ENCODE results near the gene SC5D. TPM values are rescaled to one million over a fixed set of nuclear protein-coding genes. Genes with fewer than 3 reads are reported as not detected.

SC5D gene
- total RNA-seq, 1 experiment from 2014 or later, result 38.4 TPM

DNA sequence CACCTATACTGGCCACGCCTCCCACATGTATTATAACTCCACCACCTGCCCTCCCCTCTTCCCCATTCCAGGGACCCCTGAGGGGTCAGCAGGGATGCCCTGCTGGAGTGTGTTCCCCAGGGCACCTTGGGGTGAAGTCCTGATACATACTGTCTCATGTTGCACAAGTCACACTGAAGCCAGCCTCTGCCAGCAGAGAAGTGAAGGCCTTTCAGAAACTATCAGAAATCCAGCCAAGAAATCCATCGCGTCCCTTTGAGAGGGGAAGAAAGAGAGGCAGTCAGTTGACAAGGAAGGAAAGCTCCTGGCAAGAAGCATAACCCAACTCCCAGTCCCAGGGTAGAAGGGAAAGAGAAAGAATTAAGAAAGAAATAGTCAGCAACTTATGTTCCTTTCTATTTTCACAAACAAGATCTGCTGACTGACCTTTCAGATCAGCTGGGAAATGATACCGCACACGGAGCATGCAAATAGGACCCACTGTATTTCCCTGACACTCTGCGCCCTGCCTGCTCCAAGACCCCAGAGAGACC, 45.2 kb downstream of the SC5D start:
- no peaks in the 10 kb centered on the region for H3K9me3 ChIP-seq (ENCODE audit: low read length)
- DNase-seq, result no peak
- no peaks in the 10 kb centered on the region for H3K4me1 ChIP-seq (ENCODE audit: insufficient read depth, low read length)
- H3K4me3 ChIP-seq (ENCODE audit: low read length), result no peak overlapping the region
- no peak overlapping the region for H3K9ac ChIP-seq (ENCODE audit: low read length)
- TF ChIP-seq EZH2phosphoT487 (IDR thresholded peaks at IDR 0.05; ENCODE audit: borderline replicate concordance, low read length) (no peak), EZH2 (IDR thresholded peaks at IDR 0.05; ENCODE audit: low read length, unreplicated experiment) (no peak)
- TF ChIP-seq, protein P1, sequence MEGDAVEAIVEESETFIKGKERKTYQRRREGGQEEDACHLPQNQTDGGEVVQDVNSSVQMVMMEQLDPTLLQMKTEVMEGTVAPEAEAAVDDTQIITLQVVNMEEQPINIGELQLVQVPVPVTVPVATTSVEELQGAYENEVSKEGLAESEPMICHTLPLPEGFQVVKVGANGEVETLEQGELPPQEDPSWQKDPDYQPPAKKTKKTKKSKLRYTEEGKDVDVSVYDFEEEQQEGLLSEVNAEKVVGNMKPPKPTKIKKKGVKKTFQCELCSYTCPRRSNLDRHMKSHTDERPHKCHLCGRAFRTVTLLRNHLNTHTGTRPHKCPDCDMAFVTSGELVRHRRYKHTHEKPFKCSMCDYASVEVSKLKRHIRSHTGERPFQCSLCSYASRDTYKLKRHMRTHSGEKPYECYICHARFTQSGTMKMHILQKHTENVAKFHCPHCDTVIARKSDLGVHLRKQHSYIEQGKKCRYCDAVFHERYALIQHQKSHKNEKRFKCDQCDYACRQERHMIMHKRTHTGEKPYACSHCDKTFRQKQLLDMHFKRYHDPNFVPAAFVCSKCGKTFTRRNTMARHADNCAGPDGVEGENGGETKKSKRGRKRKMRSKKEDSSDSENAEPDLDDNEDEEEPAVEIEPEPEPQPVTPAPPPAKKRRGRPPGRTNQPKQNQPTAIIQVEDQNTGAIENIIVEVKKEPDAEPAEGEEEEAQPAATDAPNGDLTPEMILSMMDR (conservative IDR thresholded peaks at IDR 0.05; ENCODE audit: low read depth, low read length), result no peak
- H3K27ac ChIP-seq (ENCODE audit: low read length), result no peak overlapping the region
- intact Hi-C loops (cut with micrococcal nuclease), result no loop called here
- H2AFZ ChIP-seq (ENCODE audit: low read length), result no peak overlapping the region
- H3K27me3 ChIP-seq (ENCODE audit: low read length), result peaks cover 12% of the 10 kb centered on the region; the same call in 1 of the 2 replicates
- H3K9me2 ChIP-seq (replicated peaks; ENCODE audit: low read length), result no peaks in the 10 kb centered on the region
- ChIA-PET CTCF (no interaction called here), POLR2A (ENCODE audit: unreplicated experiment) (no interaction called here)
- no peaks in the 10 kb centered on the region for H3K79me2 ChIP-seq (ENCODE audit: low read length)
- no peaks in the 10 kb centered on the region for H3F3A ChIP-seq (ENCODE audit: low read length, unreplicated experiment)
- H4K20me1 ChIP-seq (ENCODE audit: low read length), result no peaks in the 10 kb centered on the region
- ATAC-seq, result no peak
- BruUV-seq (replicated peaks), result no TSS peak
- H3K36me3 ChIP-seq (ENCODE audit: low read depth, low read length), result no peaks in the 10 kb centered on the region
- no peak overlapping the region for H3K4me2 ChIP-seq (ENCODE audit: low read length)

DNA sequence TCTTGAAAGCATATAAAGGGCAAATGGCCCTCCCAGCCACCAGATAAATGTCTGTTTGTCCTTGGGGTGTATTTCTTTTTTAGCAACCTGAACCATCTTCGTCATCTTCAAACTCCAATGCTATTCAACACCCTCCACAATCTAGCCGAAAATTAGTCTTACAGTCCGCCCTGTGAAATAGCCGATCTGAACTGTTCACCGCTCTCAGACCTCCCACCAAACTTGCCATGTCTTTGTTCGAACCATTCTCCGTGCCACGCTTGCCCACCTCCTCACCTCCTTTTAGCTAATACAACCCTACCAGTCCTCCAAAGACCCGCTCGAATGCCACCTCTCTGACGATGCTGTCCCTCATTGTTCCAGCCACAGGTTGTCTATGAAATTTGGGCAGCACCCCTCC, 46.0 kb downstream of the SC5D start:
- TF ChIP-seq, protein P1 (conservative IDR thresholded peaks at IDR 0.05; ENCODE audit: low read depth, low read length), result no peak
- TF ChIP-seq EZH2 (IDR thresholded peaks at IDR 0.05; ENCODE audit: low read length, unreplicated experiment) (no peak), EZH2phosphoT487 (IDR thresholded peaks at IDR 0.05; ENCODE audit: borderline replicate concordance, low read length) (no peak)

DNA sequence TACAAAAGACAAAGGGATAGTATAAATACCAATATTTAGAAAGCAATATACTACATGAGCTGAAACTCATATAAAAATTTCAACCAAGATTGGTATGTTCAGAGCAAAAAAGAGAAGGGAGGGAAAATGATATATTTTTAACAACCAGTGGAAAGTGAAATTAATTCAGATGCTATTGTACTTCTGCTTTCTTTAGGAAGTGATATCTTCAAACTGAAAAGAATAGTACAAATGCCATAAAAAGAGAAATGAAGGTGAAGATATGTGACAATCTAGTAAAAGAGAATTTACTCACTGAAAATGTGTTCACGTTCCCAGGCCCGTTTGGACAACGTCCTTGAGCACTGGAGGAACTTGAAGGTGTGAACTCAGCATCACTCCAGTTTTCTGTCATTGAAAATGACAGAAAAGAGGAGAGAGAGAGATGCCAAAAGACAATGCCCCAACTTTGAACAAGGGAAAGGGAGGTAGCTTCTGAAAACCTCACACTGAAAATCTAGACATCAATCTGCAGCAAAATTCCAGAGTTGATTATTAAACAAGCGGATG, 47.5 kb downstream of the SC5D start:
- no TSS peak for BruUV-seq (replicated peaks)
- POLR2A ChIA-PET (ENCODE audit: unreplicated experiment), result no interaction called here
- Histone ChIP-seq H3K36me3 (ENCODE audit: low read depth, low read length) (no peaks in the 10 kb centered on the region), H3K9me3 (ENCODE audit: low read length) (no peaks in the 10 kb centered on the region), H3K27ac (ENCODE audit: low read length) (no peak overlapping the region), H4K20me1 (ENCODE audit: low read length) (no peaks in the 10 kb centered on the region), H3K79me2 (ENCODE audit: low read length) (no peaks in the 10 kb centered on the region), H3K27me3 (ENCODE audit: low read length) (0 out of 2 replicates have a peak, but pooled peaks cover 2% of the 10 kb centered on the region), H3K4me1 (ENCODE audit: insufficient read depth, low read length) (no peaks in the 10 kb centered on the region), H2AFZ (ENCODE audit: low read length) (no peak overlapping the region), H3K4me3 (ENCODE audit: low read length) (no peak overlapping the region), H3K4me2 (ENCODE audit: low read length) (no peak overlapping the region), H3F3A (ENCODE audit: low read length, unreplicated experiment) (no peaks in the 10 kb centered on the region), H3K9ac (ENCODE audit: low read length) (no peak overlapping the region), H3K9me2 (replicated peaks; ENCODE audit: low read length) (no peaks in the 10 kb centered on the region)
- TF ChIP-seq EZH2 (IDR thresholded peaks at IDR 0.05; ENCODE audit: low read length, unreplicated experiment) (no peak), EZH2phosphoT487 (IDR thresholded peaks at IDR 0.05; ENCODE audit: borderline replicate concordance, low read length) (no peak)
- TF ChIP-seq, protein P1 (conservative IDR thresholded peaks at IDR 0.05; ENCODE audit: low read depth, low read length), result no peak
- intact Hi-C loops (cut with micrococcal nuclease), result no loop called here
- CTCF ChIA-PET, result no interaction called here
- no peak for DNase-seq
- no peak for ATAC-seq

More for the DNA sequence above, 46.0 kb downstream of the SC5D start:
- CTCF ChIA-PET, result no interaction called here
- no peaks in the 10 kb centered on the region for H4K20me1 ChIP-seq (ENCODE audit: low read length)
- no peak overlapping the region for H2AFZ ChIP-seq (ENCODE audit: low read length)
- intact Hi-C loops (cut with micrococcal nuclease), result no loop called here
- POLR2A ChIA-PET (ENCODE audit: unreplicated experiment), result no interaction called here
- no peak overlapping the region for H3K27ac ChIP-seq (ENCODE audit: low read length)
- DNase-seq (no peak), ATAC-seq (no peak)
- H3K4me3 ChIP-seq (ENCODE audit: low read length), result no peak overlapping the region
- no peak overlapping the region for H3K9ac ChIP-seq (ENCODE audit: low read length)
- no peaks in the 10 kb centered on the region for H3K4me1 ChIP-seq (ENCODE audit: insufficient read depth, low read length)
- H3K27me3 ChIP-seq (ENCODE audit: low read length), result peaks cover 8% of the 10 kb centered on the region; the same call in 1 of the 2 replicates
- no peaks in the 10 kb centered on the region for H3K9me2 ChIP-seq (replicated peaks; ENCODE audit: low read length)
- H3F3A ChIP-seq (ENCODE audit: low read length, unreplicated experiment), result no peaks in the 10 kb centered on the region
- H3K36me3 ChIP-seq (ENCODE audit: low read depth, low read length), result no peaks in the 10 kb centered on the region
- H3K9me3 ChIP-seq (ENCODE audit: low read length), result no peaks in the 10 kb centered on the region
- no TSS peak for BruUV-seq (replicated peaks)
- no peak overlapping the region for H3K4me2 ChIP-seq (ENCODE audit: low read length)
- H3K79me2 ChIP-seq (ENCODE audit: low read length), result no peaks in the 10 kb centered on the region

Measured in PC-3 (cell line).